ENCODE results near the gene LAMA5.

- no peak for TF ChIP-seq POLR2A (IDR thresholded peaks at IDR 0.05)
- no peak for TF ChIP-seq CTCF (IDR thresholded peaks at IDR 0.05)
Measured at GRCh38 chr20:62377064-62377461, 10.0 kb upstream of the LAMA5 start.

Measured in sigmoid colon (tissue), 3 donors.